Omental fat pad (tissue), 4 donors: Measurements from ENCODE around the gene CLIC3. TPM values are rescaled to one million over a fixed set of nuclear protein-coding genes. Genes with fewer than 3 reads are reported as not detected.

Experiments used
- ATAC-seq: fragments of 150-250 bp; one replicate; pipeline ENCODE4 v1.9.1; 2016; ENCODE audit warnings: mild to moderate bottlenecking, moderate library complexity; ENCODE audit not compliant: low FRiP score
- DNase-seq: peaks from one replicate; pipeline ENCODE4 v3.0.0-alpha.2; 2019; ENCODE audit warnings: low spot score
- CTCF ChIP-seq, 3 donors: fragments of 450-650 bp; IDR thresholded peaks; one replicate each; pipeline ENCODE4 v1.5.1; 2016 to 2017; ENCODE audit warnings: antibody characterized with exemption in 3 of 3, mild to moderate bottlenecking in 3 of 3, moderate library complexity in 2 of 3
- total RNA-seq, 4 donors: library from RNA; depleted of rRNA; stranded (reverse); fragments of >200 nt; gene quantifications; one replicate each; pipeline ENCODE4 v1.1.0, GENCODE V29; 2016

The CLIC3 gene
- total RNA-seq, 4 donors from 2014 or later, result 0.95 to 9.7 (median 4.7) TPM

GRCh38 chr9:137021568-137021978, 25.2 kb upstream of the CLIC3 start:
- no peak for TF ChIP-seq CTCF (IDR thresholded peaks at IDR 0.05)
- DNase-seq (no peak), ATAC-seq (no peak)

- ATAC-seq (no peak), DNase-seq (no peak)
- no peak for TF ChIP-seq CTCF (IDR thresholded peaks at IDR 0.05)
Observed at GRCh38 chr9:137020771-137021567, 24.6 kb upstream of the CLIC3 start.

GRCh38 chr9:137019891-137020683, 23.7 kb upstream of the CLIC3 start:
- DNase-seq, result no peak
- no peak for TF ChIP-seq CTCF (IDR thresholded peaks at IDR 0.05)
- ATAC-seq, result no peak

GRCh38 chr9:137018761-137019559, 22.6 kb upstream of the CLIC3 start:
- DNase-seq (no peak), ATAC-seq (no peak)
- TF ChIP-seq CTCF (IDR thresholded peaks at IDR 0.05), result no peak

- ATAC-seq, result no peak
Observed at GRCh38 chr9:137017791-137018497, 21.6 kb upstream of the CLIC3 start.

More at GRCh38 chr9:137017791-137018497, 21.6 kb upstream of the CLIC3 start:
- DNase-seq, result no peak
- TF ChIP-seq CTCF (IDR thresholded peaks at IDR 0.05), result no peak
